Esophagus (tissue), 2 donors: ENCODE data around the gene KCNV2. TPM values are rescaled to one million over a fixed set of nuclear protein-coding genes. Genes with fewer than 3 reads are reported as not detected.
"Not testable (repeated sequence)": the region's sequence is repeated elsewhere in the genome, so short reads cannot be mapped to it uniquely, and the experiment has no call there.

Experiments
- H3K27ac ChIP-seq, 2 donors: one replicate each; pipeline ENCODE4 v1.5.1; 2013; ENCODE audit warnings: low read depth in 2 of 2, mild to moderate bottlenecking in 2 of 2, inconsistent platforms in 1 of 2, low read length in 1 of 2, moderate library complexity in 1 of 2
- H3K27me3 ChIP-seq, 2 donors: one replicate each; pipeline ENCODE4 v1.6.1; 2013; ENCODE audit warnings: low read length in 2 of 2, control low read depth in 1 of 2, mild to moderate bottlenecking in 1 of 2; ENCODE audit not compliant: insufficient read depth in 2 of 2, control insufficient read depth in 1 of 2
- H3K36me3 ChIP-seq, 2 donors: one replicate each; pipeline ENCODE4 v1.6.1; 2013; ENCODE audit warnings: low read length in 1 of 2; ENCODE audit not compliant: control insufficient read depth in 2 of 2, insufficient read depth in 2 of 2
- H3K4me1 ChIP-seq, 2 donors: one replicate each; pipeline ENCODE4 v1.6.1; 2013; ENCODE audit warnings: low read length in 1 of 2; ENCODE audit not compliant: control insufficient read depth in 2 of 2, insufficient read depth in 2 of 2
- H3K4me3 ChIP-seq, 2 donors: one replicate each; pipeline ENCODE4 v1.5.1; 2013; ENCODE audit warnings: low read length in 2 of 2, mild to moderate bottlenecking in 2 of 2, low read depth in 1 of 2, moderate library complexity in 1 of 2
- H3K9me3 ChIP-seq, 2 donors: one replicate each; pipeline ENCODE4 v1.6.1; 2013; ENCODE audit warnings: mild to moderate bottlenecking in 2 of 2, low read depth in 1 of 2, low read length in 1 of 2, moderate library complexity in 1 of 2; ENCODE audit not compliant: control insufficient read depth in 2 of 2, insufficient read depth in 1 of 2
- WGBS, 2 donors: extraction: QIAGEN DNeasy Blood & Tissue Kit; methylation state at CpG; one replicate each; pipeline ENCODE4 v1.1.7; 2013; 5-methylcytosine and 5-hydroxymethylcytosine counted together
- polyA plus RNA-seq, 2 donors: library from polyadenylated mRNA; stranded (reverse); fragments of 200-250 nt; gene quantifications; one replicate each; pipeline ENCODE4 v1.2.3, GENCODE V29; 2013
- donor health status: healthy with polysubstance abuse.
- donor health status: Bipolar disorder and iron deficiency.

KCNV2 gene
- polyA plus RNA-seq, 2 donors: not detected

DNA sequence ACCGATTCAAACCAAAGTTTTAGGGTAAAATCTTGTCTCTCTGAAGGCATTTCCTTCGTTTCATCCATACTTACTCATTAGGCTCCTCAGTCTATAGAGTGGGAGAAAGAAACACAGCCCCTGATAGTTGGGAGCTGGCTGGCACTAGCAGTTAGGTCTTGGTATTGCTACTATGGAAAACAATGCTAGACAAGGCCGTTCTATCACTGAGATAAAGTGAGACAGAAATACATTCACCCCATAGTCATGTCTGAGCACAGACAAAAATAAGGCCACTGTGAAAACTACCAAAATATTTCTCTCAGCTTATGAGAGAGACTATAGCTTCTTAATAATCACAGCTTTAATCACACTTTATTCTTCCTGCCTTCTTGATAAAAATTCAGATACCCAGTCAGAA is 28.7 kb upstream of the KCNV2 start:
- no peaks in the 10 kb centered on the region for H3K27me3 ChIP-seq
- H3K9me3 ChIP-seq: no peaks in the 10 kb centered on the region
- no peak overlapping the region for H3K27ac ChIP-seq
- no peak overlapping the region for H3K4me3 ChIP-seq
- no peaks in the 10 kb centered on the region for H3K36me3 ChIP-seq
- WGBS, 2 donors: 91 to 93% methylated on average over 3 of the region's 3 CpGs
- peaks cover 0 to 3% of the 10 kb centered on the region in 2 donors for H3K4me1 ChIP-seq

DNA sequence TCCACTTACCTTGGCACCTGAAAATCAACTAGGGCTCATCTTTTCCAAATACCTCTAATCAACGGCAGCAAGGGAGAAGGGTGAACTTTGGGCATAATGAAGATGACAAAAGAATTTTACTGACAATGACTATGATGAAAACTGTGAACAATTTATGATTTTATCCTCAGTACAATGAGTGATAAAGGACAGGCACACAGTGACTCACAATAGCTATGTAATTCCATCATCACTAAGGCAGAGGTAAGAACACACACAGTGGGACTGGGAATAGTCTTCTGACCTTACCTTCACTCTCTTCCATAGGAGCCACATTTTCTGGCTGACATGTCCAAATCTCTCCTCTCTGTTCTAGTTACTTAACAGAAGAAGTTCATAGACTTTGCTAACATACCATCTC is 26.1 kb upstream of the KCNV2 start:
- H3K9me3 ChIP-seq: no peaks in the 10 kb centered on the region
- no peak overlapping the region for H3K27ac ChIP-seq
- 79 to 81% methylated on average over 1 of the region's 1 CpG for WGBS, 2 donors

DNA sequence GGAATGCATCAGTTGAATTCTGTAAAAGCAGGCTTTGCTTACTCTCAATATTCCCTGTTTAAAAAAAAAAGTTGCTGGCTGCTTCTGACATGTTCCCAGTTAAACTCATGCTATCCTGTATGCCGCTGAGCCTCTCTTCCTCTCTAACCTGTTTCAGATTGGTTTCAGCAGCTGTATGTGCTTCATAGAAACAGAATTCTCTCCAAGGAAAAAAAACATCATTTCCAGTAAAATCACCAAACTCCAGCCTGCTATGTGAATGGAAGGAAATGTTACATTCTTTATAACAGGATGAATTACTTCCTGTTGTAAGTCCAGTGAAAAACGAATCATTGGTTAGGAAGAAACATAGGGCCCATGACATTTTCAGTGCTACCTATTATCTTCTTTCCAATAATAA is 25.7 kb upstream of the KCNV2 start:
- H3K9me3 ChIP-seq: no peaks in the 10 kb centered on the region
- 51 to 75% methylated on average over 2 of the region's 2 CpGs for WGBS, 2 donors
- no peak overlapping the region for H3K4me3 ChIP-seq
- H3K27ac ChIP-seq: no peak overlapping the region
- H3K27me3 ChIP-seq: no peaks in the 10 kb centered on the region
- peaks cover 0 to 2% of the 10 kb centered on the region in 2 donors for H3K4me1 ChIP-seq
- H3K36me3 ChIP-seq: no peaks in the 10 kb centered on the region

More for the DNA sequence above, 26.1 kb upstream of the KCNV2 start:
- H3K4me3 ChIP-seq: no peak overlapping the region
- peaks cover 0 to 3% of the 10 kb centered on the region in 2 donors for H3K4me1 ChIP-seq
- no peaks in the 10 kb centered on the region for H3K36me3 ChIP-seq
- no peaks in the 10 kb centered on the region for H3K27me3 ChIP-seq

DNA sequence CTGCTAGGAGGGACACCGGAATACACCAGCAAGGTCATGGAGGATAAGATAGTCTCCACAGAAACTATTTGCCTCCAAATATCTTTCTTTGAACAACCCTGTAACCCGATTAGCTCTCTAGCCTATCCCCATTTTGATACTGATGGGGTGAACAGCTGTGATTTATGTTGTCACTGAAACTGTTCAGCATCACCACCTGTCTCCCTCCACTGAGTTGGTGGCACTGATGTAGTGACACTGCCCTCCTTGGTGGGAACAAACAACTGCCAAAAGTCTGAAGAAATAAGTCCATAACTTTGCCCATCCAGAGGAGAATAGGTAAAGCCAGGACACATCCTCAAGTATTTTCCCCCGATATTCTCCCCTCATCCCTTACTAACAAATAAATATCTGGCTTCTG is 24.3 kb upstream of the KCNV2 start:
- WGBS, 2 donors: 86 to 95% methylated on average over 3 of the region's 3 CpGs
- Histone ChIP-seq H3K4me1 (no peaks in the 10 kb centered on the region), H3K36me3 (no peaks in the 10 kb centered on the region), H3K27ac (no peak overlapping the region), H3K27me3 (no peaks in the 10 kb centered on the region), H3K9me3 (no peaks in the 10 kb centered on the region), H3K4me3 (no peak overlapping the region)

DNA sequence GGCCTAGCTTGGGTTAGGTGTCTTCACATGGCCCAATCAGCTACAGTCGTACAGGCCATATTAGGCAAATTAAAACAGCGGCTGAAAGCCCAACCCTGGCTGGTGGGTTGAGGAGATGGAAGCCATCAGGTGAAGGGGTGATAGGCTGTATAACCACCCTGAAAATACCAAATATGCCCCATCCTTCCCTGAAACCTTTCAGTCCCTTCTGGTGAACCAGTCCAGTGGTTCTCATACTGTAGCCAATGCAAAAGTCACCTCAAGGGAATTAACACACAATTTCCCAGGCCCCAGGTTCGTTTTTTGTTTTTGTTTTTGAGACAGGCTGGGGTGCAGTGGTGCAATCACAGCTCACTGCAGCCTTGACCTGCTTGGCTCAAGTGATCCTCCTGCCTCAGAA is 19.8 kb upstream of the KCNV2 start:
- no peaks in the 10 kb centered on the region for H3K4me1 ChIP-seq
- no peaks in the 10 kb centered on the region for H3K9me3 ChIP-seq
- WGBS, 2 donors: 87 to 88% methylated on average over 3 of the region's 3 CpGs
- H3K4me3 ChIP-seq: no peak overlapping the region
- no peaks in the 10 kb centered on the region for H3K27me3 ChIP-seq
- H3K36me3 ChIP-seq: no peaks in the 10 kb centered on the region
- no peak overlapping the region for H3K27ac ChIP-seq

DNA sequence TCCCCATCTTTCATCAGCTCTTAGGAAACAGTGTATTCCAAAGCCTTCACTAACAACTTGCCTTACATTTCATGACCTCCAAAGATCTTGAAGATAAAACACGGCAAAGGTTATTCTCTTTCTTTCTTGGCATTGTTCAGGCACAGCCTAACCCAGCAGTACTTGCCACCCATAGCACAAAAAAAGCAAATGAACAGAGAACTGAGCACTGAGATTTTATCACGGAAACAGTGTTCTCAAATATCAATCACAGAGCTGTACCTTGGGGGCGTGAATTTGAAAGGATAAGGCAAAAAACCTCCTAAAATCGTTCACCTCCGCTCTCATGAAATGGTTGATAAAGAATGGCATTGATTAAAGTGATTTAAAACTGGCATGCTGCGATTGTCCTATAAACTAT is 16.9 kb upstream of the KCNV2 start:
- Histone ChIP-seq H3K4me3 (no peak overlapping the region), H3K27me3 (no peaks in the 10 kb centered on the region), H3K36me3 (no peaks in the 10 kb centered on the region), H3K27ac (no peak overlapping the region), H3K9me3 (no peaks in the 10 kb centered on the region), H3K4me1 (no peaks in the 10 kb centered on the region)
- WGBS, 2 donors: 76 to 84% methylated on average over 6 of the region's 6 CpGs

DNA sequence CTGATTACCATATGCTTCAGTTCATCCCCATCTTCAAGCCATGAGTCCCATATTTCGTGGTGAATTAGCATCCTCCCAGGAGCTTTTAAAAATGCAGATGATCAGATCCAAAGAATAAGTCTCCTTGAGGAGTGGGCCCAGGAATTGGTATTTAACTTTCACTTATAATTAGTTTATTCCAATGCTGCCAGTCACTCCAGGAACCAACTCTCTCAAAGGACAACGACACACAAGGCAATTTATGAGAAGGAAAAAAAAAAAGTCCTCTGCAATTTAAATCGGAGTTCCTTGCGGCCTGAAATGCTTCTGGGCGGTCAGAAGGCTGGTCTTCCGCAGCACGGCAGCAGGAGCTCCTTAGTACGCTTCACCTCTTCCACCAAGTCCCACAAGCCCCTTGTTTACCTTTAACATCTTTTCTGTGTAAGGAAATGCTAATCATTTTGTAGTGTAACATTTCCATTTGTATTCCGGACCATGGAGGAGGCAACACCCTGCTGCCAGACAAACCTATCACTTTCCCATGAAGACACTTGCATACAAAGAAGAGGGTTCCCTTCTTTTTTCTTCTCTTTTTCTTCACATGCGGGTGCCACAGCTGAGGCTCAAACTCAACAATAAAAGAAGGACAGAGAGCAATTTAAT is 16.3 kb upstream of the KCNV2 start:
- no peak overlapping the region for H3K4me3 ChIP-seq
- H3K27me3 ChIP-seq: no peaks in the 10 kb centered on the region
- H3K9me3 ChIP-seq: no peaks in the 10 kb centered on the region
- no peak overlapping the region for H3K27ac ChIP-seq
- H3K36me3 ChIP-seq: no peaks in the 10 kb centered on the region
- no peaks in the 10 kb centered on the region for H3K4me1 ChIP-seq
- 88 to 92% methylated on average over 10 of the region's 10 CpGs for WGBS, 2 donors

DNA sequence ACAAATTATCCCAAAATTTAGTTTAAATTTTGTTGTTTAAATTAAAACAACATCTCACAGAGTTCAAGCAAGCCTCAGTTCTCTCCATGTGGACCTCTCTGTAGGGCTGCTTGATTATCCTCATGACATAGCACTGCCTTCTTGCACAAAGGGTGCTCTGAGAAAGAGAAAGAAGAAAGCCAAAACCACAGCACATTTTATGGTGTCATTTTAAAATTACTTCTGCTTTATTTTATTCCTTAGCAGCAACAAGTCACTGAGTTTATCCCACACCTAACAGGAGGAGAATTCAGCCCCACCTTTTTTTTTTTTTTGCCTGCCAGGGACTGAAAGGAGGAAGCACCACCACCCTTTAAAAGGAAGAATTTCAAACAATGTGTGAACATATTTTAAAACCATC is 12.8 kb upstream of the KCNV2 start:
- no peak overlapping the region for H3K4me3 ChIP-seq
- no peaks in the 10 kb centered on the region for H3K27me3 ChIP-seq
- no peaks in the 10 kb centered on the region for H3K9me3 ChIP-seq
- no peak overlapping the region for H3K27ac ChIP-seq
- no peaks in the 10 kb centered on the region for H3K4me1 ChIP-seq
- no peaks in the 10 kb centered on the region for H3K36me3 ChIP-seq

DNA sequence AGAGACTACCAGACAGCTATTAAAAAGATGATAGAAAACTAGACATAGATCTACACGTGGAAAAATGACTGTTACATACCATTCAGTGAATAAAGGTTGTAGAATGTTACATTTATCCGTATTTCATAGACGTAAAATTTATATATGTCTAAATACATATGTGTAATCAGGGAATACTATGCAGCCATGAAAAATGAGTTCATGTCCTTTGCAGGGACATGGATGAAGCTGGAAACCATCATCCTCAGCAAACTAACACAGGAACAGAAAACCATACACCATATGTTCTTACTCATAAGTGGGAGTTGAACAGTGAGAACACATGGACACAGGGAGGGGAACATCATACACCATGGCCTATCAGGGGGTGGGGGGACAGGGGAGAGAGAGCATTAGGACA is 10.1 kb upstream of the KCNV2 start:
- not testable (repeated sequence) for H3K36me3 ChIP-seq, H3K4me3 ChIP-seq, H3K27ac ChIP-seq, H3K9me3 ChIP-seq, H3K27me3 ChIP-seq, H3K4me1 ChIP-seq
- WGBS, 2 donors: 93 to 97% methylated on average over 3 of the region's 3 CpGs

DNA sequence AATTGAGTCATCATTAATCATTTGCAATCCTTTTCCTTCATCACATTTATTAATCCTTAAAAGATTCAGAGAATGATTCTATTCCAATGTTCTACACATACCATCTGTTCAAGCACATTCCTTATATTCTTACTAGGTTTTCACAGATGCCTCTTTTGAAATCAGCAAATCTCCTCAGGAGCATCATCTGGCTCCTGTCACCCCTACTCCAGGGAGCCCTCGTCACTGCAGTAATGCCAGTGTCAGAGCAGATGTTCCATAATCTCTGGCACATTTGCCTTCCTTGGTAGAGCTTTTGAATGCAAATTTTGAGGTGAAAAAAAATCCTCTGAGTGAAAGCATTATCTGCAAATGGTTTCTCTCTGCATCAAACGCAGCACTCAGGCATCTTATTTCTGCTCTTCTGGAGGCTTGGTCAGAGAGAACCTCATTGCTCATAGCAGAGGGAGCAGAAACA is 7.6 kb upstream of the KCNV2 start:
- Histone ChIP-seq H3K4me3 (no peak overlapping the region), H3K36me3 (no peaks in the 10 kb centered on the region), H3K27ac (no peak overlapping the region), H3K27me3 (no peaks in the 10 kb centered on the region), H3K4me1 (no peaks in the 10 kb centered on the region), H3K9me3 (no peaks in the 10 kb centered on the region)
- 55 to 70% methylated on average over 2 of the region's 2 CpGs for WGBS, 2 donors
